ENCODE results near the gene EVI2B.
"Not testable (repeated sequence)": the region's sequence is repeated elsewhere in the genome, so short reads cannot be mapped to it uniquely, and the experiment has no call there.

Gene EVI2B

DNA sequence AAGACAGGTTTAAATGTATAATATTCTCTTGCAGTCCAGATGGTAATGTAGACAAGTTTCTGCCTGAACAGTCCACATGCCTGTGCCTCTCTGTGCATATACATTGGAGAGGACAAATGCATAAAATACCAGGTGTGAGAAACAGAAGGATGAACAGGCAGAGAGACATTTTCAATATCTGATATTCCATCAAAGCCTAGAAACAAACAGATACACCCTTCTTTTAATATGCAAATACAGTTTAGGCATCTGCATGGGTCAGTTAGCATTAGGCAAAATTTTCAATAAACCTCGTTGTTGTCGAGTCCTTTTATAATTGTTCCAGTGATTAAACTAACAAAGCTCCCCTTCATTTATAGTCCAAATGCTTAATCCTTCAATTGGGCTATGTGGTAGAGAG, 17.7 kb downstream of the EVI2B start:
- TF ChIP-seq CTCF (IDR thresholded peaks at IDR 0.05; ENCODE audit: low read length, missing control alignments), result no peak
- no peak overlapping the region for H3K4me3 ChIP-seq (replicated peaks; ENCODE audit: low read depth, low read length)
- DNase-seq (ENCODE audit: low read depth), result no peak

GRCh38 chr17:31295489-31295871, 18.4 kb downstream of the EVI2B start:
- TF ChIP-seq CTCF (IDR thresholded peaks at IDR 0.05; ENCODE audit: low read length, missing control alignments), result no peak
- DNase-seq (ENCODE audit: low read depth), result no peak
- H3K4me3 ChIP-seq (replicated peaks; ENCODE audit: low read depth, low read length), result no peak overlapping the region

DNA sequence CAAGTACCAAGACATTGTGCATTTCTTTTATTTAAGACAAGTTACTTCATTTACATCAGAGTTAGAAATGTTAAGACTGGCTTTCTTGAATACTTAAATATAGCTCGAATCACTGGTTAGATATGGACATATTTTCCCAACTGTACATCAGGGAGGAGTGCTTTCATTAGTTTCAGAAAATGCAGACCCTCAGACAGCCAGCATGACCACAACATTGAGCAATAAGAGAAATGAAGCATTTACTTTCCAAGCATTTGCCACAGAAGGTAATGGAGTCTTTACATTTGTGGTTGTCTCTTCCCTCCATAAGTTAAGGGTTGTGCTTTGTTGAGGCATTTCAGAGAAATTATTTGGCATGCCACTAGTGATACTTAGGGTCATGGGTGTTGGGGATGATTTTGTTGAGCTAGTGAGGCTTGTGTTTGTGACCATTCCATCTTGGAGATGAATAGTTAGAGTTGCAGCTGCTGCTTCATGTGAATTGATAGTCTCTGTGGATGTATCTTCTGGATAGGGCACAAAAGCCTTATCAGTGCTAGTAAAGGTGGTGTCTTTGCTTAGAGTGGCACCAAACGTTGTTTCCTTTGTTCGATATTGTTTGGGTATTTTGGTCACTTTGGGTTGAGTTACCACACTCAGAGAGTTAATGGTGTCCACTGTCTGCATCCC, 18.9 kb downstream of the EVI2B start:
- DNase-seq (ENCODE audit: low read depth), result peak; percentile 33
- no peak overlapping the region for H3K4me3 ChIP-seq (replicated peaks; ENCODE audit: low read depth, low read length)
- TF ChIP-seq CTCF (IDR thresholded peaks at IDR 0.05; ENCODE audit: low read length, missing control alignments), result no peak

DNA sequence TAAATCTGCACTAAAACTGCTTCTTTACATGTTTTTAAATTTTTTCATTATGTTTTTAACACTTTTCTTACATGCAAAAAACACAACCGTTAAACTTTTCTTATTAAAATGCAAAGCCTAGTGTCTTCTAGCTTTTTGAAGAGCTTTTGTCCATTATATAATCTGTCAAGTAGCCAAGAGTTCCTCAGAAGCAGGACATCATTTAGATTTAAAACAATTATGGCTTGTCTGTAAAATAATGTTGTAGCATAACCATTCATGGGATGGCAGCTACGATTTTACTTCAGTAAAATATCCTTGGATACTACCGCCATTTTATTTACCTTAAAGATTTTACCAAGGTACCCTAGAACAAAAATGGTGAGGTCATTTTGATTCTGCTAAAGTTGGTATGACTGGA, 19.6 kb downstream of the EVI2B start:
- TF ChIP-seq CTCF (IDR thresholded peaks at IDR 0.05; ENCODE audit: low read length, missing control alignments), result no peak
- no peak for DNase-seq (ENCODE audit: low read depth)
- H3K4me3 ChIP-seq (replicated peaks; ENCODE audit: low read depth, low read length), result no peak overlapping the region

GRCh38 chr17:31293581-31293980, 20.3 kb downstream of the EVI2B start:
- H3K4me3 ChIP-seq (replicated peaks; ENCODE audit: low read depth, low read length), result no peak overlapping the region
- no peak for TF ChIP-seq CTCF (IDR thresholded peaks at IDR 0.05; ENCODE audit: low read length, missing control alignments)
- no peak for DNase-seq (ENCODE audit: low read depth)

DNA sequence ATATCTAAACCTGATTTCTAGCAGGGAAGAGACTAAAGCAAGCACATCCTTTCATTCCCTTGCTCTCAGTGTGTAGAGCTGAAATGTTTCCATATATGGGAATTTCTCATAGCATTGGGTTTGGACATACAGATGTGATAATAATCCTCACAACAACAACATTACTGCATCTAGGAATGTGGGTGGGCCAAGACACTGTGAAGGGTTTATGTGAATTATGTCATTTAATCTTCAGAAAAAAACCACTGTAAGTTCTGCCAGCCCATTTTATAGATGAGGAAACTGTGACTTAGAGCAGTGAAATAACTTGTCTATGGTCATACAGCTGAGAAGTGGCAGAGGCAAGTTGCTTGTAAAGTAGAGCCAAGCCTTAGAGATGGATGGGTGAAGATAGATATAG, 22.0 kb downstream of the EVI2B start:
- TF ChIP-seq CTCF (IDR thresholded peaks at IDR 0.05; ENCODE audit: low read length, missing control alignments), result no peak
- H3K4me3 ChIP-seq (replicated peaks; ENCODE audit: low read depth, low read length), result no peak overlapping the region
- DNase-seq (ENCODE audit: low read depth), result peak; percentile 36

- no peak overlapping the region for H3K4me3 ChIP-seq (replicated peaks; ENCODE audit: low read depth, low read length)
- no peak for DNase-seq (ENCODE audit: low read depth)
- TF ChIP-seq CTCF (IDR thresholded peaks at IDR 0.05; ENCODE audit: low read length, missing control alignments), result no peak
Measured at GRCh38 chr17:31289790-31290189, 24.1 kb downstream of the EVI2B start.

- not testable (repeated sequence) for DNase-seq (ENCODE audit: low read depth); H3K4me3 ChIP-seq (replicated peaks; ENCODE audit: low read depth, low read length)
Measured at GRCh38 chr17:31287932-31288331, 25.9 kb downstream of the EVI2B start.

Data from fibroblast of pulmonary artery (primary cell).